HG03139 (cell line): ENCODE measurements around the gene MORN4.
A peak's percentile ranks its signal among the peaks of the same experiment; 100 is the strongest.
"Not testable (repeated sequence)": the region's sequence is repeated elsewhere in the genome, so short reads cannot be mapped to it uniquely, and the experiment has no call there.

Source experiments
- ATAC-seq: cut with Tn5 transposase; IDR thresholded peaks from one replicate; pipeline ENCODE4 v1.9.1; 2021; ENCODE audit not compliant: unreplicated experiment

MORN4 gene

DNA sequence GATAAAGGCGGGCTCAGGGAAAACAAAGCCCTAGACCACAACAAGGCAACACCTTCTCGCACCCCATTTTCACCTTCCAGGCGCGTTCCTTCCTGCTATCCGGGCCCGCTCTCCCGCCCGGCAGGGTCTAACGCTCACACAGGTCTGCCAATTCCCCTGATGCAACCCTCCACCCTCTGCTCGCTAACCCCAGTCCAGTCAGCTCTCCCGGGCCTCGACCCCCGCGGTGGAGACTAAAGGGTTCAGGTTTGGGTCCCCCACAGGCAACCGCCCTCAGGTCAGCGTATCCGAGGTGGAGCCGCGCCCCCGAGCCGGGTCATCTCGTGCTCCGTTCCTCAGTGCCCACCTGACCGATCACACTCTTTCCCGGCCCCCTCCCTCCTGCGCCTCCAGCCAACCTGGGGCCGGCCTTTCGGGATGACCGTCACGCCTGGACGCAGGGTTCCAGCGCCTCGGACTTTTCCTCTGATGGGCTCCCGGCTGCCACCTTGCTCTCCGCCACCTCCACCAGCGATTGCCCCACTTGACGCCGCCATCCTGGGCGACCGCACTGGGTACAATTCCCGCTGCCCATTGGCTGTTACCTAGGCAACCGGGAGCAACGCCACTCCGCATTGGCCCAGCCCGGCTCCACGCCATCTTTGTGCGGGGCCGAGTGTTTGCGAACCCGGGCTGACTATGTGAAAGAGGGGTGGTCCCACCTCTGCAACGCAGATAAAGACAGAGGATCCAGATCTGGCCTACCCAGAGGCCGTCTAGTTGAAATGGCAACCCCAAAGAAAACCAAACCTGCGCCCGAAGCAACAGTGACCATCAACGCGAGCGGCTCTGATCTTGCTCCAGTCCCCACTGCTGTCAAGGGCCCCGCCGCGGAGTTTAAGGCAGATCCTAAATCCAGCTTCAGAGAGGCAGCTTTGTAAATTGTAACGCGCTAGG lies at the start of gene MORN4:
TSS of gene MORN4 (minus strand) at position 552 of the 936 bp plus-strand sequence. CDS start 13,847 bp downstream, outside the sequence.
- ATAC-seq = peak; percentile 98

DNA sequence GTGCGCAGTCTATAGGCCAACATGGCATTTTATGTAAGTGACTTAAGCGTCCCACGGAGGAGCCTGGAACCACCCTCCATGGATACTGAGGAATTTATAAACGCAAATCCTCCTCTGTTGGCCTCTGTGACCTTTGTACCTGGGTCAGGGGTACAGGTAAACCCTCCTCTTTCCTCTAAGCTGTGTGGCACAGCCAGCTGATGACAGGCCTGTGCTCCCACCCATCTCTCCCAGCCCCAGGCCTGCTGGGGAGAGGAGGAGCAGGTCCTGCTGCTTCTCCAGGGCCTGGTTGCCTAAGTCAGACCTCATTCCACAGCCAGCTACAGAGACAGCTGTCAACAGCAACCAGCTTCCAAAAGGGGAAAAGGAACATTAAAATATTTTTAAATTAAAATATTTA lies 48.7 kb upstream of the MORN4 start:
- no peak for ATAC-seq

DNA sequence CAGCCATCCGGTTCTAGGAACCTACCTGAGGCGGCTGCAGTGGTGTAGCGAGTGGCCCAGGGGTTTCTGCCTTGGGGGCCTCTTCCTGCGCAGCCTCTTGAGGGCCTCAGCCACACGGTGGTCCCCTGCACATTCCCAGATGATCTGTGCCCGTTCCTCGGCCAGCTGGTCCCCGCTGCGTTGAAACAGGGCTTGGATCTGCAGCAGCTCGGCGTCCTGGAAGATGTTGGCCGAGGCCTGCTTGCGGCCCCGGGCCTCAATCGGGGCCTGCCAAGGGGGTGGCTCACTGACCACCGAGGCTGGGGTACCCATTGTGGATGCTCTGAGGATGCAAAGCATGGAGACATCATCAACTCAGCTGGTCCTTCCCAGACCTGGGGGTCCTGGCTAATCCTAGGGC lies 46.3 kb upstream of the MORN4 start:
- no peak for ATAC-seq

DNA sequence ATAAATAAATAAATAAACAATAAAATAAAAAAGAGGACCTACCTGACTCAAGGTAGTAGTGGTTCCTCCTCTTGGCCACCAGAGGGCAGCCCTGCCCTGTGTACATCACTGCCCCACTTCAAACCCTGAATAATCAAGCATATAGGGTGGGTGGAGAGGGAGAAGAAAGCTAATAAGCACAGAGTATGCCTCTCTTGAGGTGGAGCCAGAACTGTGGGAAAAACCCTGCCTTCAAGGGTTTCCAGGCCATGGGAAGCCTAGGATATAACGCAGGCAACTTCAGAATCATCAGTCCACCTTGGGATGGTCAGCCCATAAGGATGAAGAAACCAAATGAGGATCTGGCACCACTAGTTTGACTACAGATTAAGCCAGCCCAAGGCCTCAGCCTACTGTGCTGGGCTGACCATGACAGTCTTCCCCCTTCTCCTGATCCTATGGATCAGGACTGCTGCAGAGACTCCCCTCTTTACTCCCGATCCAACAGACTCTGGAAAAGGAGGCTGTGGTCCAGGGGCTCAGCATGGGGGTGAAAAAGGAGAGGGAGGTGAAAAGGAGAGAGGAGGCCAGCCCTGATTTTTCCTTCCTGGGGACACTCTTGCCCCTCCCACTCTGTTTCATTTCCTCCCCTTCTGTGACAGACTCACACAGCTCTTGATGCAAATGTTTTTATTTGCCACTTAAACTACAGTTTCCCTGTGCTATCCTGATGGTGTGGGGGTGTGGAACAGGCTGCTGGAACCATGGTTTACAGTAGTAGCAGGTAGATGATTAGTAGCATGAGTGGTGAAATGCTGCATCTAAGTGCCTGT lies 43.7 kb upstream of the MORN4 start:
- ATAC-seq = peak; percentile 68

DNA sequence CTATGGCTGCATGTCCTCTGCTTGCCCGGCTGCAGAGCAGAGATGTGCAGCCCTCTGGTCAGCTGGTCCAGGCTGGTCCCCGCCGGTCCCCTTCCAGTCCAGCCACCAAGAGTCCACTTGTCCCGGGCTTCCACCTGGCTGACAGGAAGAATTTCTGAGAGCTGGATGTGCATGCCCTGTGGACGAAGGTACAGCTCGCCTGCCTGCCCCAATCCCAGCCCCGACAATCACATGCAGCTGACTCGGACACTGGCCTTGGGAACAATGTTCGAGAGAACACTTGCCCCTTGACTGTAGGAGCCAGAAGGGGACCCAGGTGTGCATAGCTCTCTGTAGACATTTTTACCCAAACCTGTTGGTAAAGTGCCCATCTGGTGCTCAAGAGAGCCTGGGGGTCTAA lies 41.9 kb upstream of the MORN4 start:
- ATAC-seq = no peak

DNA sequence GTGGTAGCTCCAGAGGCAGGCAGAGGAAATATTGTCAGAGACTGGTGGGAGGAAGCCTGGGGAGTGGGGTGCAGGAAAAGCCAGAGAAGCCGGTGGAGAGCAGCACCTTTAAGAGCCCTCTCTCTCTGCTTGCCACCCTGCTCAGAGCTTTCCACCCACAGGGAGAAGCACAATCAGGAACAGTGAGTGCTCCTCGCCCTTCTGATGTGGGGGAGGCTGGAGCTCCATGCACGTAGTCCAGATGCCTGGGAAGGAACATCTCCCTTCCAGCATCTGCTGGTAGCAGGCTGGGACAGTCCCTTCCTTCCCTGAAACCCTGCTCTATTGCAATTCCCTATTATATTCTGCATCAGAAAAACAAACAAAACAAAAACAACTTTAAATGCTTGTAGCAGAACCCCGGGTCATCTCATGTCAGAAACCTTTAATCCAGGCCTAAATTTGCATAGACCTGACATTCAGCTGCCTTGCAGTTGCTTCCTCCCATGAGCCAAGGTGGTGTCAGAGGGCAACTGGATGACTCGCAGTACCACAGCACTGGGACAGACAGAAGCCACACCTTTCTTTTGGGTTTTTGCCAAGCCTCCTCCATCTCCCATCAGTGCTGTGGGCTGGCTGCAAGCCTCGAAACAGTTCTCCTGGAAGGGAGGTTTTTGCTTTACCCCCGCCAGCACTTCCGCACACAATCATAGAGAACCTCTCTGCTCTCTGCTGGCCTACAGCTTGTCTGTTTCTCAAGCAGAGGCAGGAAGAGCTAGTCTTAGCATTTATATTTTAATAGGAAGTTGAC lies 40.6 kb upstream of the MORN4 start:
- no peak for ATAC-seq

DNA sequence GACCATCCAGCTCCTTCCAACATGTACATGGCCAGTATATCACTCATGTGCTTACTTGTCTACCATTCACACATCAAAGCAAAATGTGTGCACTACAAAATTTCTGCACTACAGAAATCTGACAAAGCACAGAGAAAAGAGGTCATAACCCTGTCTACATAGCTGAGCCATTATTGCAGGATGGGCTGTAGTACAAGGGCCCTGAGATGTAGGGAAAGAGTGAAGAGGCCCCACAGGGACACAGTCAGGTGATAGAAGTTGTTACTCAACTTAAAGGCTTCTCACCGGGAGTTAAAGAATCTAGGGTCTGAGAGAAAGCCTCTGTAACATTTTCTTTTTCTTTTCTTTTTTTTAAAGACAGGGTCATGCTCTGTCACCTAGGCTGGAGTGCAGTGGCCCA lies 36.3 kb upstream of the MORN4 start:
- ATAC-seq = no peak

DNA sequence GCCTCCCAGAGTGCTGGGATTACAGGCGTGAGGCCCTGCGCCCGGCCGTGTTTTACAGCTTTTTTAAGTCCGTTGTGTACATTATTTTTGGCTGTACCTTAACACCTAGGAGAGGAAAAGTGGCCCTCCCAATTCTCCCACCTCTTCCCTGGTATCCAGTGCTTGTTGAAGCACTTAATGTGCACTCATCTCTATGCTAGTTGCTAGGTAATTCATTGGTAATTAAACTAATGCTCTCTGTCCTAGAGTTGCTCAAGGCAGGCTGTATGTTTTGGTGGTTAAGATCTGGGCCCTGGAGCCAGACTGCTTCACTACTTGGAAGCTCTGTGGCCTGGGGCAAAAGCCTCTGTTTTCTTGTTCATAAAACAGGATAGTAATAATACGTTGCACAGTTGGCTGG lies 34.2 kb upstream of the MORN4 start:
- ATAC-seq = no peak

DNA sequence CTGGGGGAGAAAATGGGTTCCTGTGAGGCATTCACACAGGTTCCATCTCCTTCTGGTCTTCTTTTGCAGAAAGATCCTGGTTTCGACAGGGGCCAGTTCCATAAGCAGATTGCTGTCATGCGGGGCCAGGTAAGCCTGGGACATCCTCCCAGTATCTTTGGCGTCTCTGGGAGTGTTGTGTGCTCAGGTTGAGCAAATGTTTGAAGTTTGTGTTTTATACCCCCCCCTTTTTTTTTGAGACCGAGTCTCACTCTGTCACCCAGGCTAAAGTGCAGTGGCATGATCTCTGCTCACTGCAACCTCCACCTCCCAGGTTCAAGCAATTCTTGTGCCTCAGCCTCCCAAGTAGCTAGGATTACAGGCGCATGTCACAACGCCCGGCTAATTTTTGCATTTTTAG lies 33.7 kb upstream of the MORN4 start:
- no peak for ATAC-seq

DNA sequence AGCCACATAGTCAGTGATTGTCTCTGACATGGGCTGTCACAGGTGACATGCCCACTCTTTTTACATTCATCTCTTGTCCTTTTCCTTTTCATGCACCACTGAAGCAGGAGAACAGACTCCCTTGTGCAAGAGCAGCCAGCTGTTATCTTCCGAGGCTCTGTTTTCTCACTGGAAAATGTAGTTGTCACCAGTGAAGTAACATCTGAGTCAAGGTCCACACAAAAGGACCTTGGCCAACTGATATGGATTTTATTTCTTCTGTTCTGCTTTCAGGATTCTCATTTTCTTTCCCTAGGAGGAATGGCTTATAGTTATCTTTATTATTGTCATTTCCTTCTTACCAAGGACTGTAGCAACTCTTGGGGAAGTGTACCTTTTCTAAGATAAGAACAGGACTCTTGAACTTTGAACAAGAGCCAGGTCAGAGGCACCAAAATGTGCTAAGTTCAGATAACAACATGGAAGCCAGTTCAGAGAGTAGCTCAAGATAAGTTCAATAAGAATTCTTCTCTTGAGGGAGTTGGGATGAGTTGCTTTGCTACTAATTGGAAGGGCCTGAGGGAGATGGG lies 31.1 kb upstream of the MORN4 start:
- ATAC-seq = no peak

DNA sequence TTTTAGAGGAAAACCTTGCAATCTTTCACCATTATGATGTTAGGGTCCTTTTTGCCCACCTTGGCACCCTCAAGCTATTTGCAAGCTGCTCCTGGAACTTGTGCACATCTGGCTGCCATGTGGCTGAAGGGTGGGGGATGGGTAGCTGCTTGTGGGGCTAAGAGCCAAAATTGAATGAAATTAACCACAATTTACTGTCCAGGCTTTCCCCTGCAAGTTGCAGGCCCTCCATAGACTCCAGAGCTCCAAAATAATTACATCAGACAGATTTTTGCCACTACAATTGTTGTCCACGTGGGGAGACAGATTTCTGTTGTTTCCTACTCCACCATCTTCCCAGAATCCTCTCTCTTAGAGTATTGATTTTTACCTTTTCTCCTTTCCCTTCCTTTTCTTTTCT lies 26.3 kb upstream of the MORN4 start:
- ATAC-seq = no peak

DNA sequence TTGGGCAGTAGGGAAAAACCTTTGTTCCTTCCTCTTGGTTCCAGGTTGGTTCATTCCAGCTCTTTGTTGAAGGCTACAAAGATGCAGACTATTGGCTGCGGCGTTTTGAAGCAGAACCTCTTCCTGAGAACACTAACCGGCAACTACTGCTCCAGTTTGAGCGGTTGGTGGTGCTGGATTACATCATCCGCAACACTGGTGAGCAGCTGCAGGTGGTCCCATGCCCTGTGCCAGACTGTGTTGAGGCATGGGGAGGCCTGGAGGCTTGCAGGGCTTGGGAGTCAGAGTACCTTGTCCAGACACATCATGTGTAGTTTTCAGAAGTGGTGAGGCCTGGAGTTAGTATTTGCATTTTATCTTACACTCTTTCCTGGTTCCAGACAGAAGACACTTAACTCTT lies 23.5 kb upstream of the MORN4 start:
- no peak for ATAC-seq

DNA sequence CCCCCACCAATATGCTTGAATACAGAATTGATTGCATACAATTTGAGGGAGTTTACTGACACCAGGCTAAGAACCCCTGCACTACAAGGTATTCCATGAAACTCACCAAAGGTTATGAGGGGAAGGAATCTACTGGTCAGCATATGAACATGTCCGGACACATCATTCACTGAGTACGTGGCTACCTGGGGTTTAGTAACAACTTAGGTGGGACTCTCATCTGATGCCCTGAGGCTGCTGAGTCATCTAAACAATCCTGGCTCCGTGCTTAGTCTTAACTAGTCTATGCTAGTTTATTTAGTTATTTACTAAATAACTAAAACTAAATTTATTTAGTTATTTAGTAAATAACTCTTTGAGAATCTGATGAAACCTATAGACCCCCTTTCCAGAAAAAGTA lies 18.5 kb upstream of the MORN4 start:
- no peak for ATAC-seq

DNA sequence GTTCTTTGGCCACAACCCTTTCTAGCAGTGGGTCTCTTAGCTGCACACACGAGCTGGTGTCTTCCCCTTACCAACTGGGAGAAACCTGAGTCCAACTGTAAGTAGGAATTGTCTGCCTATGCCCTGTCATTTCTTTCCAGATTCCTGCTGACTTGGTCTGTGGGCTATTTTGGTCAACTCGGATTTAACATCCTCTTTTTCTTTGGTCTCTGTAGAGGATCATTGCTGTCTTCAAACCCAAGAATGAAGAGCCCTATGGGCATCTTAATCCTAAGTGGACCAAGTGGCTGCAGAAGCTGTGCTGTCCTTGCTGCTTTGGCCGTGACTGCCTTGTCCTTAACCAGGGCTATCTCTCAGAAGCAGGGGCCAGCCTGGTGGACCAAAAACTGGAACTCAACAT lies 17.4 kb upstream of the MORN4 start:
- ATAC-seq = no peak

DNA sequence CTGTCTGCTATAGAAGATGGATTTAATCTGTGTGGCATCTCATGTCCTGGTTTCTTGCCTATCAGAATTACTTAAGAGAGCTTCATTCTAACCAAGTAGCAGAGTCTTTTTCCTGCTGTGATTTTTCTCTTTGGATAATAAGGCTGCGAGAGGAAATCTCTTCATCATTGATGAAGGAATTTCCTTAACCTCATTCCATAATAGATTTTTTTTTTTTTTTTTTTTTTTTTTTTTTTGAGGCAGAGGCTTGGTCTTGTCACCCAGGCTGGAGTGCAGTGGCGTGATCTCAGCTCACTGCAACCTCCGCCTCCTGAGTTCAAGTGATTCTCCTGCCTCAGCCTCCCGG lies 16.1 kb upstream of the MORN4 start:
- not testable (repeated sequence) for ATAC-seq

DNA sequence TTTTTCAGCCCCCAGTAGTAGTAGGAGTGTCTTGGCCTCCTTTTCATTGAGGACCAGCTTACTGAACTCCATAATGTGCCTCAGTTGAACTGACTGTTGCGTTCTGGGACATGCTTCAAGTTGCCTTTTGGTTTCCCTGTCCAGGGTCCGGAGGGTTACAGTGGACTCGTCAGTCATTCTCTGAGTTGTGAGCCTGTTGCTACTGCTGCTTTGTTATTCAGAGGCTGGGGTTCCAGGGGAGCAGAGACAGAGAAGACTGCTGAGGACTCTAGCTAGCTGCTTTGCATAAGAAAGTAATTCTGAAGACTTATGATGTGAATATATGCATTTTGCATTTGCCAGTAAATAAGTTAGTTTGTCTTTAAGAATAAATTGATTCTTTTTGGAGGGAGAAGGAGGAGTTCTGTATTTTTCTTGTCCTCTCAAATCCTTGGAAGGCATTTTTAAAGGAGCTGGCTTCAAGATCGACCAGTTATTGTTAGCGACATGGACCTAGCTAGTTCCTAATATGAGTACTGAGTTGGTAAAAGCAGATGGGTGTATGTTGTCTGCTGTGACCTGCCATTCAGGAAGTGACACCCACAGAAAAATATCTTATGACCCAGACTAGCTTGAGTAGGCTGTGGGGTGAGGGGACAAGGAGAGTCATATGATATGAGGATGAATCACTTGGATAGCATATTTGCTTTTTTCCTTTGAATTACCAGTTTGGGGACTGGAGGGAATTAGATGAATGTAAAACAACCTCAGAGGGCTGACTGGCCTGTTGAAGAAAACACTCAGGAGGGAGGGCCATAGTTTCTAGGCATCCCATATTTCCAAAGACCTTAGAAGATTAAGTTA lies 15.5 kb upstream of the MORN4 start:
- ATAC-seq = peak; percentile 91

DNA sequence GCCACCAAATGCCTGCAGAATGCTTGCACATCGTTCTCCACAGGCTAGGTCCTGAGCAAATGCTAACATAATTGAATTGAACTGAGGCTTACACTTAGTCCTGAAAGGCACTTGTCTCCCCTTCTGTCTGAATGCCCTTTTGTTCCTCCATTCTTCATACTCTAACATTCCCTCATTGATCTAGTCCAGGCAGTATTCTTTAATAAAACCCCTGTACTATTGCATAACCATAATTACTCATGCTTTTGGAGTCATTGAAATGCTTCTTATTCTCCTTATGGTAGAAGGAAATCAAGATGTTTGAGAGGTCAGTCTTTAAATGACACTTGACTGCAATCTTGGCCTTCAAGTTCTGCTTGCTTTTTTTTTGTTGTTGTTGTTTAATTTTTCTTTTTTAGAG lies 14.3 kb upstream of the MORN4 start:
- ATAC-seq = no peak

DNA sequence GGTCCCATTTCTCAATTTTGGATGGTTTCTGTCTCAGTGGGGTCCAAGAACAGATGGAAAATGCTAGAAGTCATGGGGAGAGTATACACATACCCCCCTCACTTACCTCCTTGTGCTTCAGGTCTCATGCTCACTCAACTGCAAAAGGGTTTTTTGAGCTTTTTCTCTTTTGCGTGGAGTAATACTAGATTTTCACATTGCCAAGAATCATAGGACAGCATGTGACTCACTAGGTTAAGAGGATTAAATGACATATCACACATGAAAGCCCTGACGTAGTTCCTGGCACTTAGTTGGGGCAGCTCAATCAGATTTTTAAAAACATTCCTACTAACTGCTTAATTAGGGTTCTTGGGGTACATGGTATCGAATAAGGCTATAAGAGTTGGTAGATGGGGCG lies 11.6 kb upstream of the MORN4 start:
- ATAC-seq = no peak

DNA sequence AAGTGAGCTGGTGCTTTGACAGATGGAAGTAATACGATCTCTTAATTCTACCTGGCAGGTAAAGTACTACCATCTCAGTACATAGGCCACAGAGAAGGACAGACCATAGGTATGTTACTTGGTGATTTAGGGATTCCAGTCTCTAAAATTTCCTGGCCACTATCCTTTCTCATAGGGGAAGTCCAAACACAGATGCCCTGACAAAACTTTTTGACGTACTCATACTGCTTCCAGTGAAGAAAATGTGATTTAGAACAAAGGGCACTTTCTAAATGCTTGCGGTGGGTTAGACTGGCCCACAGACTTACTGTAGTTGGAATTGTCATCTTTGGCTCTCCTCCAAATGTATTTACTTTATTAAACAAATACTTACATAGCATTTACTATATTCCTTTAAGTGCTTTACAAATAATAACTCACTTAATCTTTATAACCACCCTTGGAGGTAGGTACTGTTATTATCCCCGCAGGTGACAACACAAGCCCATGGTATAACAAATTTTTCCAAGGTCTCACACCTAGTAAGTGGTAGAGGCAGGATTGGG lies 10.2 kb upstream of the MORN4 start:
- no peak for ATAC-seq
